ENCODE measurements around the gene SRPK3.

SRPK3 gene

DNA sequence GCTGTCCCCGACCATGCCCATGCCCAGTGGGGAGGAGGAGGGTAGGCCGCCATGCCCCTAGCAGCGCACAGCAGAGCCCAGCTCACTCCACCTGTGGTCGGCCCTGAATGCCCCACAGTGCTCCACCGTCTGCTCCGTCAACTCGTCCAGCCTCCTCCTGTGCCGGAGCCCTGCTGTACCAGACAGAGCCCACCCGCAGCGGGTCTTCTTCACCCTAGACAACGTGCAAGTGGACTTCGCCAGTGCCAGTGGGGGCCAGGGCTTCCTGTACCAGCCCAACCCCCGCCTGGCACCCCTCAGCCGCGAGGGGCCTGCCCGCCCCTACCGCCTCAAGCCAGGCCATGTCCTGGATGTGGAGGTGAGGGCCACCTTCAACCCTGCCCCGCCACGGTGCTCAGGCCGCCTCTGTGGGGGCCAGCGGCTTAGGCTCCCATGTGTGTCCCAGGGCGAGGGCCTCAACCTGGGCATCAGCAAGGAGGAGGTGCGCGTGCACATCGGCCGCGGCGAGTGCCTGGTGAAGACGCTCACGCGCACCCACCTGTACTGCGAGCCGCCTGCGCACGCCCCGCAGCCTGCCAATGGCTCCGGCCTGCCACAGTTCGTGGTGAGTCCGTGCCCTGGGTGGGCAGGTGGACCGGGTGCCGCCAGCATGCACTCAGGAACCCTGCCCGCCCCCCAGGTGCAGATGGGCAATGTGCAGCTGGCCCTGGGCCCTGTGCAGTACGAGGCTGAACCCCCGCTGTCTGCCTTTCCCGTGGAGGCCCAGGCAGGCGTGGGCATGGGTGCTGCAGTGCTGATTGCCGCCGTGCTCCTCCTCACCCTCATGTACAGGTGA lies 6.9 kb upstream of the SRPK3 start:
- H3K9me3 ChIP-seq (ENCODE audit: insufficient read depth, low read length, severe bottlenecking), result no peaks in the 10 kb centered on the region
- H3K4me1 ChIP-seq (ENCODE audit: insufficient read depth, low read length), result no peaks in the 10 kb centered on the region
- no peak overlapping the region for H3K9ac ChIP-seq (ENCODE audit: low read depth, low read length)
- no peak for TF ChIP-seq EZH2 (IDR thresholded peaks at IDR 0.05; ENCODE audit: borderline replicate concordance, low read depth, low read length, severe bottlenecking)
- TF ChIP-seq CTCF (IDR thresholded peaks at IDR 0.05; ENCODE audit: borderline replicate concordance, extremely low read depth, low read length, poor library complexity, severe bottlenecking), result no peak
- H3K4me2 ChIP-seq (ENCODE audit: insufficient read depth, low read length), result no peak overlapping the region
- no peaks in the 10 kb centered on the region for H4K20me1 ChIP-seq (ENCODE audit: insufficient read depth, low read length)
- H3K27me3 ChIP-seq (ENCODE audit: insufficient read depth, low read length, poor library complexity), result no peaks in the 10 kb centered on the region
- no peak for DNase-seq
- no peaks in the 10 kb centered on the region for H3K79me2 ChIP-seq (ENCODE audit: insufficient read depth, low read length)
- H2AFZ ChIP-seq (ENCODE audit: low read depth, low read length), result no peak overlapping the region
- ATAC-seq (ENCODE audit: insufficient read depth, low read depth), result no peak
- H3K4me3 ChIP-seq (ENCODE audit: low read depth in 1 of 2, low read length in 2 of 2), result no peak overlapping the region
- no peak overlapping the region for H3K27ac ChIP-seq (ENCODE audit: low read length)
- no peaks in the 10 kb centered on the region for H3K36me3 ChIP-seq (ENCODE audit: insufficient read depth, low read length)

GRCh38 chrX:153774576-153775292 lies 6.1 kb upstream of the SRPK3 start:
- ATAC-seq (ENCODE audit: insufficient read depth, low read depth) (no peak), DNase-seq (no peak)
- Histone ChIP-seq H3K27ac (ENCODE audit: low read length) (no peak overlapping the region), H3K27me3 (ENCODE audit: insufficient read depth, low read length, poor library complexity) (no peaks in the 10 kb centered on the region), H2AFZ (ENCODE audit: low read depth, low read length) (no peak overlapping the region), H3K9ac (ENCODE audit: low read depth, low read length) (no peak overlapping the region), H3K4me1 (ENCODE audit: insufficient read depth, low read length) (no peaks in the 10 kb centered on the region), H3K79me2 (ENCODE audit: insufficient read depth, low read length) (no peaks in the 10 kb centered on the region), H4K20me1 (ENCODE audit: insufficient read depth, low read length) (no peaks in the 10 kb centered on the region), H3K9me3 (ENCODE audit: insufficient read depth, low read length, severe bottlenecking) (no peaks in the 10 kb centered on the region), H3K36me3 (ENCODE audit: insufficient read depth, low read length) (no peaks in the 10 kb centered on the region), H3K4me2 (ENCODE audit: insufficient read depth, low read length) (no peak overlapping the region), H3K4me3 (ENCODE audit: low read depth in 1 of 2, low read length in 2 of 2) (no peak overlapping the region)
- no peak for TF ChIP-seq CTCF (IDR thresholded peaks at IDR 0.05; ENCODE audit: borderline replicate concordance, extremely low read depth, low read length, poor library complexity, severe bottlenecking)
- TF ChIP-seq EZH2 (IDR thresholded peaks at IDR 0.05; ENCODE audit: borderline replicate concordance, low read depth, low read length, severe bottlenecking), result no peak

- Histone ChIP-seq H3K9ac (ENCODE audit: low read depth, low read length) (no peak overlapping the region), H3K4me3 (ENCODE audit: low read depth in 1 of 2, low read length in 2 of 2) (no peak overlapping the region), H3K27ac (ENCODE audit: low read length) (no peak overlapping the region), H2AFZ (ENCODE audit: low read depth, low read length) (no peak overlapping the region), H3K4me2 (ENCODE audit: insufficient read depth, low read length) (no peak overlapping the region), H4K20me1 (ENCODE audit: insufficient read depth, low read length) (no peaks in the 10 kb centered on the region), H3K9me3 (ENCODE audit: insufficient read depth, low read length, severe bottlenecking) (no peaks in the 10 kb centered on the region), H3K27me3 (ENCODE audit: insufficient read depth, low read length, poor library complexity) (no peaks in the 10 kb centered on the region), H3K79me2 (ENCODE audit: insufficient read depth, low read length) (no peaks in the 10 kb centered on the region), H3K4me1 (ENCODE audit: insufficient read depth, low read length) (no peaks in the 10 kb centered on the region), H3K36me3 (ENCODE audit: insufficient read depth, low read length) (no peaks in the 10 kb centered on the region)
- no peak for TF ChIP-seq EZH2 (IDR thresholded peaks at IDR 0.05; ENCODE audit: borderline replicate concordance, low read depth, low read length, severe bottlenecking)
- no peak for TF ChIP-seq CTCF (IDR thresholded peaks at IDR 0.05; ENCODE audit: borderline replicate concordance, extremely low read depth, low read length, poor library complexity, severe bottlenecking)
- no peak for DNase-seq
- no peak for ATAC-seq (ENCODE audit: insufficient read depth, low read depth)
These were observed 5.3 kb upstream of the SRPK3 start for GRCh38 chrX:153775293-153776119.
